Measurements from ENCODE around the gene CCDC182.

The CCDC182 gene

DNA sequence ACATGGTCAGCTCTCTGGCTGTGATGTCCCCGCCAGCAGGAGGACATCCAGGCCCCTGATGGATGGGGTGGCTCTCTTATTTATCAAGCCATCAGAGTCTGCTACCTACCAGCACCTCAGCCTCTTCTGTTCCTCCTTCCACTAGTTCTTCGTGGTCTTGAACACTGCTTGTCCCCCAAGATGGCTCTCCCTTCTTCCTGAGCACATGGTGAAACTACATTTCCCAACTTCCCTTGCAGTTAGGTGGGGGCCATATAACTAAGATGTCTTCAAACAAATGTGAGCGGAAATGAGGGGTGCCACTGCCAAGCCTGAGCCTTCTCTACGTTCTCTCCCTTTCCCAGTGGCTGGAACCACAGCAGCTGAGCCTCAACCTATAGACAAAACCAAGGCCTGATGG is 29.8 kb upstream of the CCDC182 start:
- Histone ChIP-seq H3K27me3 (ENCODE audit: control insufficient read depth, insufficient read depth, low read length) (peaks cover 5% of the 10 kb centered on the region), H3K36me3 (ENCODE audit: control insufficient read depth, insufficient read depth, low read length) (no peaks in the 10 kb centered on the region), H3K4me1 (ENCODE audit: control insufficient read depth, insufficient read depth, low read length) (no peaks in the 10 kb centered on the region), H3K9me3 (ENCODE audit: control insufficient read depth, low read length) (no peaks in the 10 kb centered on the region), H3K4me3 (ENCODE audit: low read length) (no peak overlapping the region), H3K9ac (ENCODE audit: low read length) (no peak overlapping the region)

GRCh38 chr17:57773557-57773956 is 28.5 kb upstream of the CCDC182 start:
- no peaks in the 10 kb centered on the region for H3K4me1 ChIP-seq (ENCODE audit: control insufficient read depth, insufficient read depth, low read length)
- no peak overlapping the region for H3K4me3 ChIP-seq (ENCODE audit: low read length)
- H3K27me3 ChIP-seq (ENCODE audit: control insufficient read depth, insufficient read depth, low read length): peaks cover 5% of the 10 kb centered on the region
- H3K9ac ChIP-seq (ENCODE audit: low read length): no peak overlapping the region
- H3K9me3 ChIP-seq (ENCODE audit: control insufficient read depth, low read length): no peaks in the 10 kb centered on the region
- no peaks in the 10 kb centered on the region for H3K36me3 ChIP-seq (ENCODE audit: control insufficient read depth, insufficient read depth, low read length)

DNA sequence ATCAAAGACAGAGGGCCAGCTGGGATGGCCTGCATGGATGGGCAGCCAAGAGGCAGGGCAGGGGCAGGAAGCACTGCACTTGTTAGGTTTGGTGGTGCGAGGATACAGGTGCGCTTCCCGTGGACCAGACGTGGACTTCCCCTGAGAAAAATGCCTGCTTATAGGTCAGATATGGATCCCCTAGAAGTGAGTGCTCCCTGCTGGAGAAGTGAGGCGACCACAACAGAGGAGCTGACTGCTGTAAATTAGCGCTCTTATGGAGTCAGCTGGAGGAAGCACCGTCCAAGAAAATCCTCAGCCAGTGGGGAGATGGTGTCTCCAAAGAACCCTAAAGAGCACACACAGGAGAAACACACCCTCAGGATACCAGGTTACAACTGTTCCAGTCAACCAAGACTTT is 27.7 kb upstream of the CCDC182 start:
- Histone ChIP-seq H3K9me3 (ENCODE audit: control insufficient read depth, low read length) (no peaks in the 10 kb centered on the region), H3K27me3 (ENCODE audit: control insufficient read depth, insufficient read depth, low read length) (peaks cover 10% of the 10 kb centered on the region), H3K4me3 (ENCODE audit: low read length) (no peak overlapping the region), H3K4me1 (ENCODE audit: control insufficient read depth, insufficient read depth, low read length) (no peaks in the 10 kb centered on the region), H3K9ac (ENCODE audit: low read length) (no peak overlapping the region), H3K36me3 (ENCODE audit: control insufficient read depth, insufficient read depth, low read length) (no peaks in the 10 kb centered on the region)

DNA sequence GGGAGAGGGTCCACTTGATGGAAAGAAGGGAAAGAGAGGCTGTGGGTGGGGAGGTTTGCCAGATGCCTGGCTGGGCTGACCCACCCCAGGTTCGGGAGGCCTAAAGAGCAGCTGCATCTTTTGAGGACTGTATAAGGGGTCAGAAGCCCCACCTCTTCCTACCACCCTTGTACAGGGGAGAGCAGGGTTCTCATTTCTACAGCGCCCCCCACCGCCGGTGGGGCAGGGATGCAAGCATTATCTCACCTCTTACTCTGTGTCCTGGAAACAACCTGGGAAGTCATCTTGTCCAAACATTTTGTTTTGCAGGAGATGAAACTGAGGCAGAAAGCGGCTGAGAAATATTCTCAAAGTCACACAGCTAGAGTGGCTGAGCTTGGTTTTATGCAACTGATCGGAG is 22.5 kb upstream of the CCDC182 start:
- H3K9ac ChIP-seq (ENCODE audit: low read length): no peak overlapping the region
- H3K4me1 ChIP-seq (ENCODE audit: control insufficient read depth, insufficient read depth, low read length): no peaks in the 10 kb centered on the region
- no peak overlapping the region for H3K4me3 ChIP-seq (ENCODE audit: low read length)
- H3K27me3 ChIP-seq (ENCODE audit: control insufficient read depth, insufficient read depth, low read length): peaks cover 10% of the 10 kb centered on the region
- H3K36me3 ChIP-seq (ENCODE audit: control insufficient read depth, insufficient read depth, low read length): no peaks in the 10 kb centered on the region
- H3K9me3 ChIP-seq (ENCODE audit: control insufficient read depth, low read length): no peaks in the 10 kb centered on the region

GRCh38 chr17:57766318-57766943 is 21.3 kb upstream of the CCDC182 start:
- H3K4me3 ChIP-seq (ENCODE audit: low read length): no peak overlapping the region
- no peaks in the 10 kb centered on the region for H3K4me1 ChIP-seq (ENCODE audit: control insufficient read depth, insufficient read depth, low read length)
- H3K36me3 ChIP-seq (ENCODE audit: control insufficient read depth, insufficient read depth, low read length): no peaks in the 10 kb centered on the region
- no peaks in the 10 kb centered on the region for H3K9me3 ChIP-seq (ENCODE audit: control insufficient read depth, low read length)
- no peak overlapping the region for H3K9ac ChIP-seq (ENCODE audit: low read length)
- H3K27me3 ChIP-seq (ENCODE audit: control insufficient read depth, insufficient read depth, low read length): peaks cover 17% of the 10 kb centered on the region

DNA sequence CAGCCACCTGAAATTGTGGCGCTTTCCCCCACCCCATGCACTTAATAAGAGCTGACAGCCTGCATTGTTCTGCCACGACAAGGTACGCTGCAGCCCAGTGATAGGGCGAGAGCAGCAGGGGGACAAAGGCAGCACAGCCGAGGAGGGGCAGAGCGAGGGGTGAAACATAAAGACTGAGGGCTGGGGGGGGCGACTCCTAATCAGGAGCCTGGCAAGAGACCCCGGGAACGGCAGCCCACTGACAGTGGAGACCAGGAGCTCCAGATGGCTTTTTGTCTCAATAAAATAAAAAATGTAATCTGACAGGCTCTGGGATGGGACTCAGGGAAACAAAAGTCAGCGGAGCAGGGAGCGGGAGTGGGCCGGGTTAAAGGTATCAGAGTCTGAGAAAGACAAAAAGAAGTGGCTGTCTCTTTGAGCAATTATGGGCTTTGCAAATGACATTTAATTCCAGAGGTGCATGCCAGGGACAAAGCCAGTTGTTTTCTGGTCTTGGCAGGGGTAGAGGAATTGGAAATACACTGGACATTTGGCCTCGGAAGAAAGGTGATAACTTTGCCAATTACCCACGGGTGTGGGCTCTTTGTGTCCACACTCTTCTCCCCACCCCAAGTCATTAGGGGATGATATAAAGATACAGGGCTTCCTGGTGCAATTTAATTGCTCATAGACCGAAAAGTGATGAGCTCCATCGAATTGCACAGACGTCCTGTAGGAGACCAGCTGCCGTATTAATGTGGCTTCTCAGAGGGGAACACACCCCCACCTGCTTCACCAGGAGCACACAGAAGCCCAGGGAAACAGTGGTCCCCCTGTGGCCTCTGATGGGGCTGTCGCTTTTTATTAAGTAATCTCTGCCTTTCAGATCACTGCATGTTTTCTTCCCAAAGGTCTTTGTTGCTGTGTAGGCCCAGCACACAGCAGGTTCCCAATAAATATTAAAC is 17.6 kb upstream of the CCDC182 start:
- no peaks in the 10 kb centered on the region for H3K9me3 ChIP-seq (ENCODE audit: control insufficient read depth, low read length)
- H3K36me3 ChIP-seq (ENCODE audit: control insufficient read depth, insufficient read depth, low read length): no peaks in the 10 kb centered on the region
- peaks cover 12% of the 10 kb centered on the region for H3K27me3 ChIP-seq (ENCODE audit: control insufficient read depth, insufficient read depth, low read length)
- H3K4me1 ChIP-seq (ENCODE audit: control insufficient read depth, insufficient read depth, low read length): no peaks in the 10 kb centered on the region
- H3K4me3 ChIP-seq (ENCODE audit: low read length): no peak overlapping the region
- H3K9ac ChIP-seq (ENCODE audit: low read length): no peak overlapping the region

DNA sequence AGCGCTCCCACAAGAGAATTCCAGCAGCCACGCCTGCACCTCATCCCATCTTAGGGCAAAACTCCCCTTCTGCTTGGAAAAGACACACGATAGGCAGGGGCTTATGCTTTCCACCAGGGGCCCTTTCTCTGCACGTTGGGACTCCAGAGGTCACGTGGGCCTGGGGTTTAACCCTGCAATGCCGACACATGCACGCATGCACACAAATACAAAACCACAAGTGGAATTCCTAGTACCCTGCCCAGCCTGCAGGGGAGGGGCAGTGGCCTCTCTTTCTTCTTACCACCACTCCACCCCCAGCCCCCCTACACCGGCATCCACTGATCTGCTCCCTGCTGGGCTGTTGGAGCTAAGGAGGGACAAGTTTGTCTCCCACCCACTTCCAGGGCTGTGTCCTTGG is 16.8 kb upstream of the CCDC182 start:
- H3K4me3 ChIP-seq (ENCODE audit: low read length): no peak overlapping the region
- H3K36me3 ChIP-seq (ENCODE audit: control insufficient read depth, insufficient read depth, low read length): no peaks in the 10 kb centered on the region
- no peaks in the 10 kb centered on the region for H3K9me3 ChIP-seq (ENCODE audit: control insufficient read depth, low read length)
- peaks cover 12% of the 10 kb centered on the region for H3K27me3 ChIP-seq (ENCODE audit: control insufficient read depth, insufficient read depth, low read length)
- no peak overlapping the region for H3K9ac ChIP-seq (ENCODE audit: low read length)
- H3K4me1 ChIP-seq (ENCODE audit: control insufficient read depth, insufficient read depth, low read length): no peaks in the 10 kb centered on the region

GRCh38 chr17:57760046-57760445 is 14.9 kb upstream of the CCDC182 start:
- no peaks in the 10 kb centered on the region for H3K9me3 ChIP-seq (ENCODE audit: control insufficient read depth, low read length)
- no peaks in the 10 kb centered on the region for H3K4me1 ChIP-seq (ENCODE audit: control insufficient read depth, insufficient read depth, low read length)
- no peak overlapping the region for H3K9ac ChIP-seq (ENCODE audit: low read length)
- peaks cover 12% of the 10 kb centered on the region for H3K27me3 ChIP-seq (ENCODE audit: control insufficient read depth, insufficient read depth, low read length)
- H3K36me3 ChIP-seq (ENCODE audit: control insufficient read depth, insufficient read depth, low read length): no peaks in the 10 kb centered on the region
- H3K4me3 ChIP-seq (ENCODE audit: low read length): no peak overlapping the region

DNA sequence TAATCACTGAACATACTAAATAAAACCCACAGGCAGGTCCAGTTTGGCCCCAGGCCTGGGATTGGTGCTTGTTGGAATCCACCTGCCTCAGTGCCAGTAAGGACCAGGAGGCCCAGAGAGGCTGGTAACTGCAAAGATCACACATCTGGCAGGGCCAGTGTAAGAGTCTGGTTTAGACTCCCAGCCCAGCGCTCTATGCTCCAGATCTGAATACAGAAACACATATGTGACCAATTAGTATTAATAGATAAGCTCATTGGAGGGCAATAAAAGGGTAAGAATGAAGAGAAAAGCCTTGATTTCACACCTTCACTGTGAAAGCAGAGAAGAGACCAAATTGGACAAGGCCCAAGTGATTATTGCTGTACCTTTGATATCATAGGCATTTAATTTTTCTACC is 13.6 kb upstream of the CCDC182 start:
- Histone ChIP-seq H3K36me3 (ENCODE audit: control insufficient read depth, insufficient read depth, low read length) (no peaks in the 10 kb centered on the region), H3K4me1 (ENCODE audit: control insufficient read depth, insufficient read depth, low read length) (no peaks in the 10 kb centered on the region), H3K27me3 (ENCODE audit: control insufficient read depth, insufficient read depth, low read length) (peaks cover 12% of the 10 kb centered on the region), H3K9me3 (ENCODE audit: control insufficient read depth, low read length) (no peaks in the 10 kb centered on the region), H3K9ac (ENCODE audit: low read length) (no peak overlapping the region), H3K4me3 (ENCODE audit: low read length) (no peak overlapping the region)

- Histone ChIP-seq H3K36me3 (ENCODE audit: control insufficient read depth, insufficient read depth, low read length) (no peaks in the 10 kb centered on the region), H3K27me3 (ENCODE audit: control insufficient read depth, insufficient read depth, low read length) (peaks cover 8% of the 10 kb centered on the region), H3K4me1 (ENCODE audit: control insufficient read depth, insufficient read depth, low read length) (no peaks in the 10 kb centered on the region), H3K4me3 (ENCODE audit: low read length) (no peak overlapping the region), H3K9ac (ENCODE audit: low read length) (no peak overlapping the region), H3K9me3 (ENCODE audit: control insufficient read depth, low read length) (no peaks in the 10 kb centered on the region)
Observed at GRCh38 chr17:57757735-57758134, 12.6 kb upstream of the CCDC182 start.

GRCh38 chr17:57756951-57757350 is 11.9 kb upstream of the CCDC182 start:
- peaks cover 3% of the 10 kb centered on the region for H3K27me3 ChIP-seq (ENCODE audit: control insufficient read depth, insufficient read depth, low read length)
- no peak overlapping the region for H3K4me3 ChIP-seq (ENCODE audit: low read length)
- no peak overlapping the region for H3K9ac ChIP-seq (ENCODE audit: low read length)
- H3K9me3 ChIP-seq (ENCODE audit: control insufficient read depth, low read length): no peaks in the 10 kb centered on the region
- H3K36me3 ChIP-seq (ENCODE audit: control insufficient read depth, insufficient read depth, low read length): no peaks in the 10 kb centered on the region
- H3K4me1 ChIP-seq (ENCODE audit: control insufficient read depth, insufficient read depth, low read length): no peaks in the 10 kb centered on the region

- H3K9ac ChIP-seq (ENCODE audit: low read length): no peak overlapping the region
- H3K4me1 ChIP-seq (ENCODE audit: control insufficient read depth, insufficient read depth, low read length): no peaks in the 10 kb centered on the region
- H3K36me3 ChIP-seq (ENCODE audit: control insufficient read depth, insufficient read depth, low read length): no peaks in the 10 kb centered on the region
- H3K4me3 ChIP-seq (ENCODE audit: low read length): no peak overlapping the region
- H3K9me3 ChIP-seq (ENCODE audit: control insufficient read depth, low read length): no peaks in the 10 kb centered on the region
- no peaks in the 10 kb centered on the region for H3K27me3 ChIP-seq (ENCODE audit: control insufficient read depth, insufficient read depth, low read length)
Observed at GRCh38 chr17:57755480-57756070, 10.5 kb upstream of the CCDC182 start.
